Measurements from ENCODE around the gene HBM. TPM values are rescaled to one million over a fixed set of nuclear protein-coding genes. Genes with fewer than 3 reads are reported as not detected.

Gene HBM
- total and polyA plus RNA-seq, 10 of the 15 experiments (the other 5 are each of a cell fraction or from before 2014, with no cell fraction given): 0.23 TPM; not detected in 9

DNA sequence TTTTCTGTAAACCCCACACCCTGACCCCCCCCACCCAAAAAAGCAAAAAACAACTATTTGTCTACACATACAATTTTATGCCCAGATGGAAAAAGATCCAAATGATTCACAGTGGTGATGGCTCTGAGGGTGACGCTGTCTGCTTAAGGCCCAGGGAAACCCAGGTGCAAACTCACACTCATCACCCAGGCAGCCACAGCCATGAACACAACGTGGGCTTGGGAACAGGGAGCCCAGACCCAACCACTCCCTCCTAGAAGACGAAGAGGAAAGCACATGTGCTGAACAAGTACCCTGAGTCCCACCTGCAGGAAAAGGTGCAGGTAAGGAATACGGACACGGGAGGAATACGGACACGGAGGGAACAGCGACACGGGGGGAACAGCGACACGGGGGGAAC is 19.9 kb downstream of the HBM start:
- 87% methylated on average over 11 of the region's 11 CpGs for WGBS (ENCODE audit: insufficient coverage, insufficient replicate concordance, low lambda C conversion rate, missing lambda C conversion rate)
- no peaks in the 10 kb centered on the region for H4K20me1 ChIP-seq (ENCODE audit: control insufficient read depth, insufficient read depth)
- H3K36me3 ChIP-seq (ENCODE audit: control insufficient read depth in 2 of 2, insufficient read depth in 2 of 2, low read length in 1 of 2): peaks cover 10 to 11% of the 10 kb centered on the region in 2 experiments
- no TSS peak for BruUV-seq (replicated peaks)
- H3K9ac ChIP-seq (ENCODE audit: control insufficient read depth, insufficient read depth, low read length): no peak overlapping the region
- no peak overlapping the region for H3K27ac ChIP-seq (ENCODE audit: control insufficient read depth, insufficient read depth)
- no peak for ATAC-seq
- ChIA-PET CTCF (no interaction called here), POLR2A (no interaction called here), SMC1A (ENCODE audit: uncharacterized antibody, unreplicated experiment) (no interaction called here), RAD21 (ENCODE audit: unreplicated experiment) (no interaction called here)
- H3K4me1 ChIP-seq (ENCODE audit: control insufficient read depth, insufficient read depth, low read length): peaks cover 8% of the 10 kb centered on the region; the same call in 1 of the 2 replicates
- DNase-seq (ENCODE audit: low read depth, low spot score): no peak
- no peaks in the 10 kb centered on the region for H3K79me2 ChIP-seq (ENCODE audit: control insufficient read depth, insufficient read depth, low read length)
- in situ Hi-C loops (cut with MboI) (no loop called here), intact Hi-C loops (cut with micrococcal nuclease; ENCODE audit: unreplicated experiment) (no loop called here)
- H2AFZ ChIP-seq (ENCODE audit: control insufficient read depth, low read depth, low read length): no peak overlapping the region
- H3K4me3 ChIP-seq: no peak overlapping the region
- TF ChIP-seq PAX5 (IDR thresholded peaks at IDR 0.05; ENCODE audit: borderline replicate concordance, low read depth, low read length): no peak
- TF ChIP-seq CREM (IDR thresholded peaks at IDR 0.05; ENCODE audit: low read depth): no peak
- TF ChIP-seq YBX1 (IDR thresholded peaks at IDR 0.05): no peak
- TF ChIP-seq SRF (IDR thresholded peaks at IDR 0.05; ENCODE audit: low read depth in 2 of 2, low read length in 2 of 2): no peak
- no peak for TF ChIP-seq BCL11A (IDR thresholded peaks at IDR 0.05; ENCODE audit: low read depth, low read length)
- TF ChIP-seq CBFB (IDR thresholded peaks at IDR 0.05; ENCODE audit: low read depth): no peak
- TF ChIP-seq E2F4 (IDR thresholded peaks at IDR 0.05; ENCODE audit: low read depth, low read length): no peak
- no peak for TF ChIP-seq SREBF2 (IDR thresholded peaks at IDR 0.05; ENCODE audit: low read length)
- TF ChIP-seq, protein P1, sequence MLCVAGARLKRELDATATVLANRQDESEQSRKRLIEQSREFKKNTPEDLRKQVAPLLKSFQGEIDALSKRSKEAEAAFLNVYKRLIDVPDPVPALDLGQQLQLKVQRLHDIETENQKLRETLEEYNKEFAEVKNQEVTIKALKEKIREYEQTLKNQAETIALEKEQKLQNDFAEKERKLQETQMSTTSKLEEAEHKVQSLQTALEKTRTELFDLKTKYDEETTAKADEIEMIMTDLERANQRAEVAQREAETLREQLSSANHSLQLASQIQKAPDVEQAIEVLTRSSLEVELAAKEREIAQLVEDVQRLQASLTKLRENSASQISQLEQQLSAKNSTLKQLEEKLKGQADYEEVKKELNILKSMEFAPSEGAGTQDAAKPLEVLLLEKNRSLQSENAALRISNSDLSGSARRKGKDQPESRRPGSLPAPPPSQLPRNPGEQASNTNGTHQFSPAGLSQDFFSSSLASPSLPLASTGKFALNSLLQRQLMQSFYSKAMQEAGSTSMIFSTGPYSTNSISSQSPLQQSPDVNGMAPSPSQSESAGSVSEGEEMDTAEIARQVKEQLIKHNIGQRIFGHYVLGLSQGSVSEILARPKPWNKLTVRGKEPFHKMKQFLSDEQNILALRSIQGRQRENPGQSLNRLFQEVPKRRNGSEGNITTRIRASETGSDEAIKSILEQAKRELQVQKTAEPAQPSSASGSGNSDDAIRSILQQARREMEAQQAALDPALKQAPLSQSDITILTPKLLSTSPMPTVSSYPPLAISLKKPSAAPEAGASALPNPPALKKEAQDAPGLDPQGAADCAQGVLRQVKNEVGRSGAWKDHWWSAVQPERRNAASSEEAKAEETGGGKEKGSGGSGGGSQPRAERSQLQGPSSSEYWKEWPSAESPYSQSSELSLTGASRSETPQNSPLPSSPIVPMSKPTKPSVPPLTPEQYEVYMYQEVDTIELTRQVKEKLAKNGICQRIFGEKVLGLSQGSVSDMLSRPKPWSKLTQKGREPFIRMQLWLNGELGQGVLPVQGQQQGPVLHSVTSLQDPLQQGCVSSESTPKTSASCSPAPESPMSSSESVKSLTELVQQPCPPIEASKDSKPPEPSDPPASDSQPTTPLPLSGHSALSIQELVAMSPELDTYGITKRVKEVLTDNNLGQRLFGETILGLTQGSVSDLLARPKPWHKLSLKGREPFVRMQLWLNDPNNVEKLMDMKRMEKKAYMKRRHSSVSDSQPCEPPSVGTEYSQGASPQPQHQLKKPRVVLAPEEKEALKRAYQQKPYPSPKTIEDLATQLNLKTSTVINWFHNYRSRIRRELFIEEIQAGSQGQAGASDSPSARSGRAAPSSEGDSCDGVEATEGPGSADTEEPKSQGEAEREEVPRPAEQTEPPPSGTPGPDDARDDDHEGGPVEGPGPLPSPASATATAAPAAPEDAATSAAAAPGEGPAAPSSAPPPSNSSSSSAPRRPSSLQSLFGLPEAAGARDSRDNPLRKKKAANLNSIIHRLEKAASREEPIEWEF (IDR thresholded peaks at IDR 0.05; ENCODE audit: insufficient replicate concordance, low read depth, low read length): no peak
- no peak for TF ChIP-seq ZNF217 (IDR thresholded peaks at IDR 0.05)
- TF ChIP-seq ATF7 (IDR thresholded peaks at IDR 0.05; ENCODE audit: low read depth): no peak
- TF ChIP-seq ZNF24 (IDR thresholded peaks at IDR 0.05): no peak
- TF ChIP-seq E4F1 (IDR thresholded peaks at IDR 0.05; ENCODE audit: borderline replicate concordance, partially characterized antibody): no peak
- TF ChIP-seq, protein P2, sequence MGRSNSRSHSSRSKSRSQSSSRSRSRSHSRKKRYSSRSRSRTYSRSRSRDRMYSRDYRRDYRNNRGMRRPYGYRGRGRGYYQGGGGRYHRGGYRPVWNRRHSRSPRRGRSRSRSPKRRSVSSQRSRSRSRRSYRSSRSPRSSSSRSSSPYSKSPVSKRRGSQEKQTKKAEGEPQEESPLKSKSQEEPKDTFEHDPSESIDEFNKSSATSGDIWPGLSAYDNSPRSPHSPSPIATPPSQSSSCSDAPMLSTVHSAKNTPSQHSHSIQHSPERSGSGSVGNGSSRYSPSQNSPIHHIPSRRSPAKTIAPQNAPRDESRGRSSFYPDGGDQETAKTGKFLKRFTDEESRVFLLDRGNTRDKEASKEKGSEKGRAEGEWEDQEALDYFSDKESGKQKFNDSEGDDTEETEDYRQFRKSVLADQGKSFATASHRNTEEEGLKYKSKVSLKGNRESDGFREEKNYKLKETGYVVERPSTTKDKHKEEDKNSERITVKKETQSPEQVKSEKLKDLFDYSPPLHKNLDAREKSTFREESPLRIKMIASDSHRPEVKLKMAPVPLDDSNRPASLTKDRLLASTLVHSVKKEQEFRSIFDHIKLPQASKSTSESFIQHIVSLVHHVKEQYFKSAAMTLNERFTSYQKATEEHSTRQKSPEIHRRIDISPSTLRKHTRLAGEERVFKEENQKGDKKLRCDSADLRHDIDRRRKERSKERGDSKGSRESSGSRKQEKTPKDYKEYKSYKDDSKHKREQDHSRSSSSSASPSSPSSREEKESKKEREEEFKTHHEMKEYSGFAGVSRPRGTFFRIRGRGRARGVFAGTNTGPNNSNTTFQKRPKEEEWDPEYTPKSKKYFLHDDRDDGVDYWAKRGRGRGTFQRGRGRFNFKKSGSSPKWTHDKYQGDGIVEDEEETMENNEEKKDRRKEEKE (IDR thresholded peaks at IDR 0.05): no peak
- TF ChIP-seq MTA3 (IDR thresholded peaks at IDR 0.05; ENCODE audit: borderline replicate concordance, low read length): no peak
- peaks cover 0 to 2% of the 10 kb centered on the region in 2 experiments; a peak in 2 of 4 replicates for H3K27me3 ChIP-seq (replicated peaks in 1 of 2; ENCODE audit: control insufficient read depth in 2 of 2, insufficient read depth in 2 of 2, low read length in 1 of 2)
- no peak for FAIRE-seq
- H3K4me2 ChIP-seq (ENCODE audit: control insufficient read depth, insufficient read depth): no peak overlapping the region
- no peaks in the 10 kb centered on the region for H3K9me3 ChIP-seq (replicated peaks; ENCODE audit: control insufficient read depth, insufficient read depth, low read length)

Measured in GM12878 (cell line).